ENCODE measurements around the gene MPPED1.

The MPPED1 gene

GRCh38 chr22:43529934-43530333, 118.1 kb downstream of the MPPED1 start:
- DNase-seq = no peak

- no peak for DNase-seq
These were observed 118.8 kb downstream of the MPPED1 start for GRCh38 chr22:43530349-43531201.

GRCh38 chr22:43531651-43532050, 119.8 kb downstream of the MPPED1 start:
- no peak for DNase-seq

- no peak for DNase-seq
These were observed 120.7 kb downstream of the MPPED1 start for GRCh38 chr22:43532301-43533155.

- DNase-seq = no peak
These were observed 121.3 kb downstream of the MPPED1 start for GRCh38 chr22:43533156-43533530.

GRCh38 chr22:43533656-43534428, 122.0 kb downstream of the MPPED1 start:
- DNase-seq = no peak

GRCh38 chr22:43534916-43535315, 123.1 kb downstream of the MPPED1 start:
- no peak for DNase-seq

- no peak for DNase-seq
These were observed 123.5 kb downstream of the MPPED1 start for GRCh38 chr22:43535336-43535735.

GRCh38 chr22:43535741-43536140, 123.9 kb downstream of the MPPED1 start:
- no peak for DNase-seq

- no peak for DNase-seq
These were observed 125.3 kb downstream of the MPPED1 start for GRCh38 chr22:43537019-43537585.

- no peak for DNase-seq
These were observed 128.0 kb downstream of the MPPED1 start for GRCh38 chr22:43539572-43540528.

- peak; percentile 35 for DNase-seq
These were observed 128.7 kb downstream of the MPPED1 start for GRCh38 chr22:43540529-43540923.

- DNase-seq = no peak
These were observed 129.2 kb downstream of the MPPED1 start for GRCh38 chr22:43541022-43541421.

GRCh38 chr22:43541462-43542407, 129.9 kb downstream of the MPPED1 start:
- DNase-seq = no peak

GRCh38 chr22:43542681-43543521, 131.1 kb downstream of the MPPED1 start:
- DNase-seq = no peak

GRCh38 chr22:43543522-43544288, 131.9 kb downstream of the MPPED1 start:
- DNase-seq = no peak

- no peak for DNase-seq
These were observed 132.5 kb downstream of the MPPED1 start for GRCh38 chr22:43544289-43544673.

GRCh38 chr22:43546186-43546585, 134.4 kb downstream of the MPPED1 start:
- DNase-seq = no peak
